HG03139 (cell line): ENCODE measurements around the gene CPS1.

Experiments
- ATAC-seq: cut with Tn5 transposase; IDR thresholded peaks from one replicate; pipeline ENCODE4 v1.9.1; 2021; ENCODE audit not compliant: unreplicated experiment

Gene CPS1

GRCh38 chr2:210673117-210673516 lies 116.7 kb downstream of the CPS1 start:
- ATAC-seq, result no peak

GRCh38 chr2:210676067-210676466 lies 119.7 kb downstream of the CPS1 start:
- no peak for ATAC-seq

- ATAC-seq, result no peak
These were observed 125.1 kb downstream of the CPS1 start for GRCh38 chr2:210681491-210681890.

DNA sequence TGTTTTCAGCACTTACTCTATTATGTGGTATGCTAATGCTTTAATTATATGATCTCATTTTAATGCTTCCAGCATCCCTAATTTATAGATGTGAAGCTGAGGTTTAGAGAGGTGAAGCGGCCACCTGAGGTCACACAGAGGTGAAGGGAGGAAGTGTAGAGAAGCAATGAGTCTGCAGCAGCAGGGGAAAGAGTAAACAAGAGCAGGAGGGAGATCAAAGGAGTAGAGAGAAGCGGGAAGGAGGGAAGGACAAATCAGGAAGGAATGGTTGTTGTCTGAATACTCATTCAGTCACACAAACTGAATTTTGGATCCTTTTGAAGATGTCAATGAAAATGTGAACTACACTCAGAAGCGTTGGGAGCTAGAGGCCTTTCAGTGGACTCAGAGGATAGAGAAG lies 130.0 kb downstream of the CPS1 start:
- no peak for ATAC-seq

DNA sequence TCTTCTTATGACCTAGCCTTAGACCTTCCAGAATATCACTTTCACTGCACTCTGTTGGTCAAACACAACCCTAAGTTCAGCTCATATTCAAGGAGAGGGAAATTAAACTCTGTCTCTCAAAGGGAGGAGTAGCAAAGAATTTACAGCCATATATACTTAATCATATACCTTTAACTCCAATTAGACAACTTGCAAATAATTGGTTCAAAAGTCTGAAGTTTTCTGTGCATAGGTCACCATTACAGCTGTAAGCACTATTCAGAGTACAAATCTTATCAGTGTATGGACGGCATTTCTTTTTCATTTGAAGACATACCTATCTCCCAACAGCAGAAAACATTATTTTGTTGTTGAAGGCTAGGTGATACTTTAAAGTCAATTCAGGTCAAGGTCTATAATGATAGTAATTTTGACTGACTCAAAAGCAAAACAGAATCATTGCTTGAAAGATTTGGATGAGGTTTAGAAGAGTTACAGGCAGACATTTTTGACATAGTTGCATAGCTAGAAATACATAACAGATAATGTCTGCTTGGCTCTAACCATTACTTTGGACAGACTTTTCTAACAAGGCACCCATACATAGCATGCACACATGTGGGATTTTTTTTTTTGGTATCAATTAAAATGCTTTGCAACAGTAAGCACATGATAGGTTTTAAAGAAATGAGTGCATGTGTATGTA lies 131.5 kb downstream of the CPS1 start:
- ATAC-seq, result no peak

GRCh38 chr2:210707900-210708299 lies 151.5 kb downstream of the CPS1 start:
- ATAC-seq, result no peak

DNA sequence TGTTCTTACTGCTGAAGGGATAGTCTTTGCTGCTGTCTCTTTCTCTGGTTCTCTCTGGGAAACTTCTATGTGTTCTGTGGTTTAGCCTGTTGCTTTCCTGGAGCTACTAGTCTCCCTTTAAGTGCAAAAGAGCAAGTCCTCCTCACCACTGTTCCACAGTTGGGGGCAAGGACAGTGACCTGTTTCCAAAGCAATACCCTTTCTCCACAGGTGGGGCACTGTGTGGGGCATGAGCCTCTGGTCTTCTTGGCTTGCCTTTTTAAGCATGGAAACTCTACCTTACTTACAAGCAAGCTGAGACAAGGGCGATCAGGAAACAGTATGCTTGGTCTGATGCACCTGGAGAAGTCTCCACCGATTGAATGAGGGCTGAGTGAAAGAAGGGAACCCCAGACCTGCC lies 156.7 kb downstream of the CPS1 start:
- ATAC-seq, result no peak

DNA sequence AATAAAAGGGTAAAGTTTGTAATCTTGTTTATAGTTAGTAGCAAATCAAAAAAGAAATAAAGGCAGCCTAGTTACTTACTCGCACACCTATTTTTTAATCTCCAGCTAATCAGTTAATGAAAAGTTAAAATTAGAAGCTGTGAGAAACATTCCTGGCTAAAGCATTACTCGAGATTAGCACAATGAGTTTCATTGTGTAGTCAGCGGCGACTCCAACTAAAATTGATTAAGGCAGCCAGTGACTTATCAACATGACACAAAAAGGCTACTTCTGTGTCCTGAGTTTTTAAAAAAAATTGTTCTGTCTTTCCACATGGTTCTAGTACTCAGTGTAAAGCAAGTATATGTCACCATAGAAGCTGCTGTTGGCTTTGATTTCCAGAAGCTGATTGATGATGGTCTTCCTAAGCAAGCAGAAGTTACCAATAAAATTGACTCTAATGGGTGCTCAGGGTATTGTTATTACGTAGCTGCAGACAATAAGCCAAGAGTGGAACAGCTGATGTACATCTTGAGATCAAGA lies 159.2 kb downstream of the CPS1 start:
- ATAC-seq, result no peak

GRCh38 chr2:210718503-210718902 lies 162.1 kb downstream of the CPS1 start:
- ATAC-seq, result no peak

DNA sequence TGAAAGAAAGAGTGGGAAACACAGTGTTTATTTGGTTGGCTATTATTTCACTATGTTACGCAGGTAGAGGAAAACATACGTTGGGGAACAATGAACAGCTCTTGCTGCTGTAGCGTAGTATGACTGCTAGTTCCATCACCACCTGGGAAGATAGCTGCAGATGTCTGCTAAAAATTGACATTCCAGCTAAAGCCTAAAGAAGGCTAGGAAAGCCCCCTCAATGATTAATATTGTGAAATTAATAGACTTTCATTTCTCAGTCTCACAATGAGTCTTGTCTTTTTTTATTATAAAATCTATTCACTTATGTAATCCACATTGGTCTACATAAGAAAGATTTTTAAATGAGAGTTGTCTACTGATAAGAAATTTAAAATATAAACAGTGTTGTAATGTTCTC lies 165.7 kb downstream of the CPS1 start:
- ATAC-seq, result no peak

DNA sequence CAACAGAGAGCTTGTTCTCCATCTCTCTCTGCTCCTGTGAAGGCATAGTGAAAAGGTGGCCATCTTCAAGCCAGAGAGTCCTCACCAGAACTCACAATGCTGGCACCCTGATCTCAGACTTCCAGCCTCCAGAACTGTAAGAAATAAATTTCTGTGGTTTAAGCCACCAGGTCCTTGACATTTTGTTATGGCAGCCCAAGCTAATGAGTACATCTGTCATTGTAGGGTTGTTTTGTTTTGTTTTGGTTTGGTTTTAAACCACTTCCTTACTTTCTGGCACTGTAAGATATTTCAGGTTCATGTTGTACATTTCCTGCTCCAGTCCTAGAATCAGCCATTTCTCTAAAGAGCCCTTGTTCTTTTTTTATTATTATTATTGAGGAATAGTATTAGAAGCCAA lies 171.2 kb downstream of the CPS1 start:
- peak; percentile 51 for ATAC-seq
